ENCODE results near the gene MYO10.

MYO10 gene

GRCh38 chr5:16756692-16757091, 179.4 kb downstream of the MYO10 start:
- FAIRE-seq (no peak), DNase-seq (ENCODE audit: insufficient read length, low spot score) (no peak)
- no peak for TF ChIP-seq CTCF (IDR thresholded peaks at IDR 0.05; ENCODE audit: insufficient read depth, missing control alignments)

GRCh38 chr5:16755641-16756040, 180.4 kb downstream of the MYO10 start:
- FAIRE-seq, result peak; percentile 38

GRCh38 chr5:16754601-16755000, 181.5 kb downstream of the MYO10 start:
- TF ChIP-seq CTCF (IDR thresholded peaks at IDR 0.05; ENCODE audit: insufficient read depth, missing control alignments), result no peak
- no peak for DNase-seq (ENCODE audit: insufficient read length, low spot score)
- peak; percentile 56 for FAIRE-seq

More at GRCh38 chr5:16755641-16756040, 180.4 kb downstream of the MYO10 start:
- TF ChIP-seq CTCF (IDR thresholded peaks at IDR 0.05; ENCODE audit: insufficient read depth, missing control alignments), result no peak
- peak; percentile 32 for DNase-seq (ENCODE audit: insufficient read length, low spot score)

GRCh38 chr5:16754086-16754485, 182.0 kb downstream of the MYO10 start:
- DNase-seq (ENCODE audit: insufficient read length, low spot score) (peak; percentile 23), FAIRE-seq (peak; percentile 90)
- TF ChIP-seq CTCF (IDR thresholded peaks at IDR 0.05; ENCODE audit: insufficient read depth, missing control alignments), result no peak

- FAIRE-seq (no peak), DNase-seq (ENCODE audit: insufficient read length, low spot score) (no peak)
- TF ChIP-seq CTCF (IDR thresholded peaks at IDR 0.05; ENCODE audit: insufficient read depth, missing control alignments), result no peak
These were observed 185.6 kb downstream of the MYO10 start for GRCh38 chr5:16750445-16750844.

GRCh38 chr5:16749626-16750025, 186.5 kb downstream of the MYO10 start:
- no peak for TF ChIP-seq CTCF (IDR thresholded peaks at IDR 0.05; ENCODE audit: insufficient read depth, missing control alignments)
- no peak for DNase-seq (ENCODE audit: insufficient read length, low spot score)
- FAIRE-seq, result no peak

- TF ChIP-seq CTCF (IDR thresholded peaks at IDR 0.05; ENCODE audit: insufficient read depth, missing control alignments), result no peak
- DNase-seq (ENCODE audit: insufficient read length, low spot score), result no peak
- FAIRE-seq, result no peak
These were observed 191.8 kb downstream of the MYO10 start for GRCh38 chr5:16744164-16744880.

Data from D721Med (cell line).